NCI-H2107 treated with DMSO at 0.1 percent for 48 hours (cell line): ENCODE measurements around the gene TNS4.

ENCODE experiments used
- DNase-seq: peaks from one replicate; lab custom pipeline; 2025; ENCODE audit not compliant: unreplicated experiment; lab: John Stamatoyannopoulos, UW

Gene TNS4

GRCh38 chr17:40442392-40443195 lies 58.8 kb downstream of the TNS4 start:
- DNase-seq, result no peak

- DNase-seq, result no peak
These were observed 61.3 kb downstream of the TNS4 start for GRCh38 chr17:40440166-40440565.

- no peak for DNase-seq
These were observed 64.2 kb downstream of the TNS4 start for GRCh38 chr17:40437095-40437732.

GRCh38 chr17:40436636-40437035 lies 64.8 kb downstream of the TNS4 start:
- DNase-seq, result no peak

GRCh38 chr17:40433551-40434415 lies 67.6 kb downstream of the TNS4 start:
- DNase-seq, result no peak

GRCh38 chr17:40432864-40433528 lies 68.4 kb downstream of the TNS4 start:
- DNase-seq, result no peak

GRCh38 chr17:40431231-40431602 lies 70.2 kb downstream of the TNS4 start:
- no peak for DNase-seq

GRCh38 chr17:40430272-40431230 lies 70.9 kb downstream of the TNS4 start:
- DNase-seq, result no peak

- no peak for DNase-seq
These were observed 74.4 kb downstream of the TNS4 start for GRCh38 chr17:40427002-40427491.
